Keratinocyte (primary cell): ENCODE measurements around the gene C16orf46.

Experiments
- EZH2 ChIP-seq: IDR thresholded peaks from one replicate; pipeline ENCODE4 v1.6.1; 2012; ENCODE audit warnings: inconsistent platforms, mild to moderate bottlenecking, low read length, moderate library complexity
- TF ChIP-seq, protein P1 (sequence below), 3 experiments: IDR thresholded peaks in 1 of 3; conservative IDR thresholded peaks in 1 of 3; optimal IDR thresholded peaks in 1 of 3; 2 replicates in 2 of 3; 3 replicates in 1 of 3; pipeline versions ENCODE3 to v1.5.1; 2011; ENCODE audit warnings: low read length in 3 of 3, mild to moderate bottlenecking in 3 of 3, moderate library complexity in 2 of 3, control low read depth in 1 of 3, inconsistent platforms in 1 of 3; ENCODE audit not compliant: insufficient read depth in 2 of 3; ENCODE audit errors: extremely low read depth in 1 of 3

DNA sequence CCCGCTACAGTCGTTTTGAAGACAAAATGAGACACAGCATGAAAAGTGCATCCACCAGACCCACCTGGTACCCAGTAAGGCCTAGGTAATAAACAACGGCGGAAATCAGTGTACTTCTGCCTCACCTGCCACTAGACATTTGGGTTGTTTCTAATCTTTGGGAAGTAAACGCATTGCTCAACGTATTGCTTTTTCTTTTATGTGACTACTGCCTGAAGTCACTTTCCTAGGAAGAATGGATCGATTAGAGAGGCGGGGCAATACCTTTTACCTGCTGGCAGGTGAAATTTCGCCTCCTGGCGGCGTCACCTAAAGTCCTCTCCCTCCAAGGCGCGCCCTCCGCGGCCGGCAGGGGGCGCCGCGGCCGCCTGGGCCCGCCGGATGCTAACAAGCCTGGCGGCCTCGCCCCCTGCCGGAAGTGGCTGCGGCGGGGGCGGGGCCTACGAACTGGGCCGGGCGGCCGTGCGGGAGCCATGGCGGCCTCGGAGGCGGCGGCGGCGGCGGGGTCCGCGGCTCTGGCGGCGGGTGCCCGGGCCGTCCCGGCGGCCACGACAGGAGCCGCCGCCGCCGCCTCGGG lies 41.6 kb downstream of the C16orf46 start, which contains the start of gene ATMIN:
- TF ChIP-seq, protein P1, sequence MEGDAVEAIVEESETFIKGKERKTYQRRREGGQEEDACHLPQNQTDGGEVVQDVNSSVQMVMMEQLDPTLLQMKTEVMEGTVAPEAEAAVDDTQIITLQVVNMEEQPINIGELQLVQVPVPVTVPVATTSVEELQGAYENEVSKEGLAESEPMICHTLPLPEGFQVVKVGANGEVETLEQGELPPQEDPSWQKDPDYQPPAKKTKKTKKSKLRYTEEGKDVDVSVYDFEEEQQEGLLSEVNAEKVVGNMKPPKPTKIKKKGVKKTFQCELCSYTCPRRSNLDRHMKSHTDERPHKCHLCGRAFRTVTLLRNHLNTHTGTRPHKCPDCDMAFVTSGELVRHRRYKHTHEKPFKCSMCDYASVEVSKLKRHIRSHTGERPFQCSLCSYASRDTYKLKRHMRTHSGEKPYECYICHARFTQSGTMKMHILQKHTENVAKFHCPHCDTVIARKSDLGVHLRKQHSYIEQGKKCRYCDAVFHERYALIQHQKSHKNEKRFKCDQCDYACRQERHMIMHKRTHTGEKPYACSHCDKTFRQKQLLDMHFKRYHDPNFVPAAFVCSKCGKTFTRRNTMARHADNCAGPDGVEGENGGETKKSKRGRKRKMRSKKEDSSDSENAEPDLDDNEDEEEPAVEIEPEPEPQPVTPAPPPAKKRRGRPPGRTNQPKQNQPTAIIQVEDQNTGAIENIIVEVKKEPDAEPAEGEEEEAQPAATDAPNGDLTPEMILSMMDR (optimal IDR thresholded peaks at IDR 0.05 in 1 of 3, IDR thresholded peaks at IDR 0.05 in 1 of 3, conservative IDR thresholded peaks at IDR 0.05 in 1 of 3; ENCODE audit: extremely low read depth in 1 of 3, insufficient read depth in 2 of 3, low read length in 3 of 3), result peak; percentile 91 to 96 (median 92)
- TF ChIP-seq EZH2, result no peak
